ENCODE results near the gene RNASE13.

RNASE13 gene

GRCh38 chr14:21066882-21067502 is 32.4 kb upstream of the RNASE13 start:
- no peak for DNase-seq
- ATAC-seq: no peak

GRCh38 chr14:21063479-21063878 is 28.9 kb upstream of the RNASE13 start:
- DNase-seq (no peak), ATAC-seq (no peak)

DNA sequence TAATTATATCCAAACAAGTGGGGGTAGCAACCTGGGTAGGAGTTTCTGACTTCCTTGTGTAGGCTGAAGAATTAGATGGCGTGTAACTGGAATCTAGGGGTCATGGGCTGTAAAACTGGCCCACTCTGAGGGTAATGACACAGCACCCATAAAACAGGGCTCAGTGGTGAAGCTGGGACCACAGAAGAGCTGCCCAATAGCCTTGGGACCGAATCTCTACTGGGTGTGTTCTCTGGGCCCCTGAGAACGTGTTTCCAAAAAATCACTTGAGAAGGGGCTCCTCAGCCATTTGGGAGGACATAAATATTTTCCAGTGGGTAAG is 26.7 kb upstream of the RNASE13 start:
- no peak for ATAC-seq
- no peak for DNase-seq

DNA sequence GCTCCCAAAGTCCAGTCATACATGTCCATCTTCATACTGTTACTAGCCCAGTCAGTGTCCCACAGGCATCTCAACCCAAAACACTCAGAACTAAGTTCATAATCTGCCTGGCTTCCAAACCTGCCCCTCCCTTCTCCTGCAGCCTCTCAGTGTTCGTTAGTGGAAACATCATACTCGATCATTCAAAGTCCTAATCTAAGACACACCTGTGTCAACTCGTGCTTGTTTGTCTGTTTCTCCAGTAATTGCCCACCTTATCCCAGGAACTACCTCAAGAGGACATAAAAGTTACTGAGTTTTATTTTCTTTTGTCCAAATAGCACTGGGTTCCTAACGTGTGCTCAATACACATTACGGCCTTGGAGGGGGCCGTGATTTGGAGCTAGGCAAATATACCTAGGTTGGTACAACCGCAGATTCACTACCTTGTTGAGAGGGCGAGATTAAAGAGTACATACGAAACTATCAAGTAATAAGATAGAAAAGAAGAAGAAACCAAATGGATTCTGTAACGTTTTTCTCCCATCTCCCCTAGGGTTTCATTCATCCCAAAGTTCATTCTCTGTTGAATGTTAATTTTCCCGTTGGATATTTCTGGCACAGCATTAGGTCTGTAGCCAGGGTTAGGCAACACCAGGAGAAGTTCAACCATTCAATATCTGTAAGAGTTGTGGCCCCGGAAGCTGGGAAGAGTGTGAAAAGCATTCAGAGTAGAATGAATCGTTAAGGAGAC is 26.2 kb upstream of the RNASE13 start:
- no peak for ATAC-seq

GRCh38 chr14:21059842-21060613 is 25.4 kb upstream of the RNASE13 start:
- ATAC-seq (no peak), DNase-seq (no peak)

More for the DNA sequence above, 26.2 kb upstream of the RNASE13 start:
- DNase-seq: no peak

DNA sequence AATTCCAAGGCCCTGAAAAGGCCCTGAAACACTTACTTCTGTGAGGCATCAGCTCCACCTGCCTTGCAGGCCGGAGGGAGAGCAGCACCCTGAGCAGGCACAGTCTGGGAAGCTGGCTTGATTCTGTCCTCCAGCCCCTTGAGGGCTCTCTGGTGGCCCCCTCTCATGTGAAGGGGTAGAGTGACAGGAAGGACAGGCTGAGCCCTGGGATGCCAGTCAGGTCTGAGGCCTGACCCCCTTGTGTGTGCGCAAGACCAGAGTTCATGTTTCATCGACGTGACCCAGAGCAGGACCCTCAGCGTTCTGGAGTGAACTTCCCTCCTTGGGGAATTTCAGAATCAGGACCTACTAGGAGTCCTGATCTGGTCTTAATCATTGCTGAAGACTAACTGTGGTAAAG is 24.3 kb upstream of the RNASE13 start:
- DNase-seq: no peak
- ATAC-seq: no peak

DNA sequence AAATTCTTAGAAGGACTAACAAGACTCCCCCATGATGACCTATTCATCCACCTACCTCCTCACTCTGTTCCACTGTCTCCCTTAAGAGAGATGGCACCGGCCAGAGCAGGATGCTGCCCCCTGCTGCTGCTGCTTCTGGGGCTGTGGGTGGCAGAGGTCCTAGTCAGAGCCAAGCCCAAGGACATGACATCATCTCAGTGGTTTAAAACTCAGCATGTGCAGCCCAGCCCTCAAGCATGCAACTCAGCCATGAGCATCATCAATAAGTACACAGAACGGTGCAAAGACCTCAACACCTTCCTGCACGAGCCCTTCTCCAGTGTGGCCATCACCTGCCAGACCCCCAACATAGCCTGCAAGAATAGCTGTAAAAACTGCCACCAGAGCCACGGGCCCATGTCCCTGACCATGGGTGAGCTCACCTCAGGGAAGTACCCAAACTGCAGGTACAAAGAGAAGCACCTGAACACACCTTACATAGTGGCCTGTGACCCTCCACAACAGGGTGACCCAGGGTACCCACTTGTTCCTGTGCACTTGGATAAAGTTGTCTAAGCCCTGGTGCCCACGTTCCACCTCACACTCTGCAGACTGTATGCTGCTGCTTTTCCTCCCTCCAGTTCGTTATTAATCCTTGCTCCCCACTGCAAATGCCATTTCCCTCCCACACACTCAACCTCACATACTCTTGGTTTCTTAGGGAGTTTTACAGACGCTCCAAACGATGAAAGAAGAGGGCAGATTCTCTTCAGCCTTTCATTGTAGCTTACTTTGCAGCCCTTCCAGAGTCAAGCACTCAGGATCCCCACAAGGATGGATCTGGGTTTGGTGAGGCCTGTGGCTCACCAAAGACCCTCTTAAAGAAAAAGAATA is 23.4 kb upstream of the RNASE13 start, which contains the start of gene RNASE8:
Gene RNASE8, plus strand, starts transcription at position 20 of the 873 bp plus-strand sequence. Its CDS starts 71 bp downstream, at position 91.
- no peak for DNase-seq
- peak; percentile 72 for ATAC-seq

DNA sequence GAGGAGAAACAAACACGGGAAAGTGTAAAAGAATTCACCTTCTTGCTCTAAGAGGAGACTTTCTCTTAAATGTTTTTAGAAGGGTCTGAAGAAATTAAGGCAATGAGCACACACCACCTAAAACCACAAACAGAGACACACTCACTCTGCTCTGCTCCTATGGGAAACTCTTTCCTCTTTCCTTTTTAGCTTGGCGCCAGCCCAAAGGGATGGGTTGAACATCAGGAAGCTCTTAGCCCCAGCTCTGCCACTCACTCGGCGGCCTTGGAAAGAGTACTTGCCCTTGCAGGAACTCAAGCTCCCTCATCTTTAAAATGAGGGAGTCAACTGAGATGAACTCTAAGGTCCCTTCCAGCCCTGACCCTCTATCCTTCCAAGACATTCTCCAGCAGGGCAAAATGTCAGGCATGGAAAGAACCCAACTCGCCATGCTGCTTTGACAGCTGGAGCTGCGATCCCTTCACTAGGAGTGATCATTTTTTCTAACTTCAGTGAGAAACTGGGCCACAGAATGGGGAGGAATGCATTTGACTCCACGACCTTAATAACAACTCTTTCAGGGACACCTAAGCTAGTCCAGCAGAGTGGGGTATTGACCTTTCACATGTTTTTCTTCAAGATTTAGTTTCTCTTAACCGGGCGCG is 22.0 kb upstream of the RNASE13 start:
- no peak for ATAC-seq
- DNase-seq: no peak

- no peak for DNase-seq
- no peak for ATAC-seq
Observed at GRCh38 chr14:21055432-21056117, 21.0 kb upstream of the RNASE13 start.

- ATAC-seq: no peak
Observed at GRCh38 chr14:21054768-21055145, 20.1 kb upstream of the RNASE13 start.

GRCh38 chr14:21054123-21054767 is 19.6 kb upstream of the RNASE13 start:
- ATAC-seq (peak; percentile 78), DNase-seq (no peak)

More at GRCh38 chr14:21054768-21055145, 20.1 kb upstream of the RNASE13 start:
- no peak for DNase-seq

- DNase-seq (no peak), ATAC-seq (no peak)
Observed at GRCh38 chr14:21053184-21054122, 18.8 kb upstream of the RNASE13 start.

- DNase-seq (no peak), ATAC-seq (no peak)
Observed at GRCh38 chr14:21050597-21050996, 16.0 kb upstream of the RNASE13 start.

GRCh38 chr14:21049271-21049673 is 14.7 kb upstream of the RNASE13 start:
- no peak for DNase-seq
- ATAC-seq: no peak

DNA sequence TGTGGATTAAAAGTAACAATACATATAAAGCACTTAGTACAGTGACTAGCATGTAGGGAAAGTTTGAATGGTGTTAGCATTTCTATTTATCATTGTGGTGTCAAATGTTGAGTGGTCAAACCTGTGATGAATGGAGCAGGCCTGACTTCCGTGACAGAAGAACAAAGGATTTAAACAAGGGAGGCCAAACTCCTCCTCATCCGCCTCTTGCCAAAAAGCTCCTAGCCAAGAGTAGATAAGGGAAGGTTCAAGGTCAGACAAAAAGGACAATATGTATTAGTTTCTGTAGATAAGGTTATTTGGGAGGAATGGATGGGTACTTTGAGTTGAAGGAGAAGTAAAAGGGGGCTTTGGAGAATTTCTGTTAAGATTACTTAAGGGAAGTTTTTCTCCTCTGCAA is 14.0 kb upstream of the RNASE13 start:
- ATAC-seq (no peak), DNase-seq (no peak)

GRCh38 chr14:21047378-21047781 is 12.8 kb upstream of the RNASE13 start:
- no peak for ATAC-seq
- DNase-seq: no peak

GRCh38 chr14:21043974-21044618 is 9.5 kb upstream of the RNASE13 start:
- DNase-seq: no peak
- ATAC-seq: no peak

GRCh38 chr14:21043387-21043973 is 8.9 kb upstream of the RNASE13 start:
- no peak for DNase-seq
- no peak for ATAC-seq
